Adrenal gland (tissue), 12 donors: ENCODE results near the gene SLC39A1. TPM values are rescaled to one million over a fixed set of nuclear protein-coding genes. Genes with fewer than 3 reads are reported as not detected.

Experiments used
- DNase-seq, 7 donors: peaks; one replicate each; pipeline ENCODE4 v3.0.0-alpha.2; 2019 to 2020
- H3K27ac ChIP-seq, 5 donors: fragments of 200-600 bp; sonication (generic) in 4 of 5; 1 replicate in 3 of 5; 2 replicates in 2 of 5; pipeline versions ENCODE4 v1.5.1 to v1.8.0; 2016 to 2020; ENCODE audit warnings: mild to moderate bottlenecking in 1 of 5
- H3K27me3 ChIP-seq: fragments of 200-600 bp; 2 replicates; pipeline ENCODE4 v1.8.0; 2021
- H3K36me3 ChIP-seq, 2 donors: fragments of 200-600 bp; replicated peaks in 1 of 2; 1 replicate in 1 of 2; 2 replicates in 1 of 2; pipeline versions ENCODE4 v1.5.1 to v1.8.0; 2018 to 2022
- H3K4me1 ChIP-seq, 2 donors: fragments of 200-600 bp; replicated peaks in 1 of 2; 1 replicate in 1 of 2; 2 replicates in 1 of 2; pipeline versions ENCODE4 v1.5.1 to v1.8.0; 2018 to 2021
- H3K4me3 ChIP-seq, 4 donors: fragments of 200-600 bp; sonication (generic) in 3 of 4; one replicate each; pipeline ENCODE4 v1.5.1; 2016 to 2018
- H3K9me3 ChIP-seq, 3 donors: fragments of 200-600 bp; sonication (generic) in 1 of 3; replicated peaks in 1 of 3; 1 replicate in 2 of 3; 2 replicates in 1 of 3; pipeline versions ENCODE4 v1.5.1 to v1.8.0; 2016 to 2021
- CTCF ChIP-seq, 6 experiments: fragments of 450-650 bp in 4 of 6; fragments of 200-600 bp in 2 of 6; sonication (generic) in 1 of 6; IDR thresholded peaks; 1 replicate in 5 of 6; 2 replicates in 1 of 6; pipeline versions ENCODE4 v1.5.1 to v1.8.0; 2016 to 2021; ENCODE audit warnings: antibody characterized with exemption in 6 of 6, mild to moderate bottlenecking in 2 of 6, moderate library complexity in 1 of 6
- POLR2A ChIP-seq, 2 donors: fragments of 450-650 bp; IDR thresholded peaks; one replicate each; pipeline ENCODE4 v1.6.1; 2017; ENCODE audit warnings: antibody characterized with exemption in 2 of 2, mild to moderate bottlenecking in 2 of 2, moderate library complexity in 1 of 2
- WGBS, 4 donors: extraction: QIAGEN DNeasy Blood & Tissue Kit in 2 of 4; methylation state at CpG; one replicate each; pipeline versions ENCODE4 v1.1.5 to v1.1.7; 2013 to 2017; 5-methylcytosine and 5-hydroxymethylcytosine counted together
- intact Hi-C, 2 donors: fragments of 100-400 bp; cut with DNase I; formaldehyde crosslinking; loops; one replicate each; pipeline versions ENCODE4 v1.14.1 to v1.15.0; 2022 to 2023
- polyA plus RNA-seq, 3 donors: library from polyadenylated mRNA; stranded (reverse); fragments of 200-250 nt in 2 of 3; fragments of 350-450 nt in 1 of 3; fragmentation: Illumina TruSeq in 1 of 3; extraction: RNeasy Lipid Tissue Mini Kit (QIAGEN cat#74804) in 1 of 3; gene quantifications; one replicate each; pipeline ENCODE4 v1.2.3, GENCODE V29; 2013 to 2014
- total RNA-seq, 9 donors: library from RNA; depleted of rRNA in 4 of 9; stranded (reverse); fragments of >200 nt in 4 of 9; fragments of 120-200 nt in 1 of 9; fragmentation: NEBNext Ultra II Directional in 1 of 9; extraction: Animal tissue kit (Norgen Biotek cat#: 25700) in 1 of 9; gene quantifications; one replicate each; pipeline versions ENCODE4 v1.1.0 to v1.2.4, GENCODE V29; 2013 to 2023
- donor health status: healthy with polysubstance abuse.
- donor health status: Bipolar disorder and iron deficiency.
- donor health status: DM: yes; HTN: yes; CAD: no.
- donor health status: DM: no; HTN: no; CAD: no.
- donor health status: DM: no; HTN: no; CAD: no.
- donor health status: DM: yes; HTN: yes; CAD: no.

Gene SLC39A1
- total and polyA plus RNA-seq, 12 donors: 29.1 to 173 (median 112) TPM

DNA sequence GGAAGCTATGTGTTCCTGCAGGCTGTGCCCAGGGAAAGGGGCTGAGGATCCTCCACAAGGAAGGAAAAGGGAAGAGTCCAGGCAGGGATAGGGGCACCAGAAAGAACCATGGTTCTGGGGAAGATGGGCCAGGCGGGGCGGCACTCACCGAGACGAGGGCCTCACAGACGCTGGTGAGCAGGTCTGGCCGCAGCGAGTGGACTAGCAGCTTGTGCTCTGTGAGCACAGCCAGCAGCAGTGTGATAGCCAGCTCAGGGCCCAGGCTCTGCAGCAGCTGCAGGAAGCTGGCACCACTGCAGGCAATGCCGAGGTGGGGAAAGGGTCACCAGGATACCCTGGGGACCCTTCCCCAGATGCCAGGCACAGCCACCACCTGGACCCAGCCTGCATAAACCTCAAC, 22.6 kb downstream of the SLC39A1 start:
- 88 to 100% (median 91%) methylated on average over 1 to 8 of the region's 8 CpGs for WGBS, 4 donors
- intact Hi-C loops: loop anchor here (10.0 kb wide), 1 partner anchor 146 kb away; no protein-coding TSS in a partner anchor
- Histone ChIP-seq H3K4me3 (no peak overlapping the region), H3K36me3 (peaks cover 0 to 57% of the 10 kb centered on the region in 2 donors), H3K9me3 (no peaks in the 10 kb centered on the region), H3K27ac (no peak overlapping the region), H3K4me1 (peaks cover 0 to 7% of the 10 kb centered on the region in 2 donors), H3K27me3 (no peaks in the 10 kb centered on the region)
- no peak for DNase-seq
- TF ChIP-seq POLR2A (IDR thresholded peaks at IDR 0.05) (no peak), CTCF (IDR thresholded peaks at IDR 0.05) (no peak)

GRCh38 chr1:153939476-153939875, 23.9 kb downstream of the SLC39A1 start:
- DNase-seq: no peak
- intact Hi-C loops: no loop called here

DNA sequence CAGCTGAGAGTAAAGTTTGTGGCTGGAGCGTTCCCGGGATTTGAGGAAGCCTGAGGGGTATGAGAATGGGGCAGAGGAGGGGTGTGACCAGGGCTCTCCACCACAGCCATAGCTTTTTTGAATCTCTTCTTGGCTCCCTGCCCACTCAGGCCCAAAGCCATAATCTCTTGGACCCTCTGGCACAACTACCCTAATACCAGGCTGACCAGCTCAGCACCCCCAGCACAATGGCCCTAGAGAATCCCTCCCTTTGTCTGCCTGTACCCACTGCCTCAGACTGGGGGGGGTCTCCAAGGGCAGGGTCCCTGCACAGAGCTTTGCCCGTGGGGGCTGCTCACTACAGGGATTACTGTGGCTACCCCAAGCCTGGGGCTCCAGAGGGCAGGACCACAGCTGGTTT, 24.3 kb downstream of the SLC39A1 start:
- peaks cover 0 to 75% of the 10 kb centered on the region in 2 donors for H3K36me3 ChIP-seq
- no peak overlapping the region for H3K27ac ChIP-seq
- no peak overlapping the region for H3K4me3 ChIP-seq
- no peak for DNase-seq
- no peaks in the 10 kb centered on the region for H3K9me3 ChIP-seq
- intact Hi-C loops: no loop called here
- no peaks in the 10 kb centered on the region for H3K4me1 ChIP-seq
- no peaks in the 10 kb centered on the region for H3K27me3 ChIP-seq
- WGBS, 4 donors: 70 to 94% (median 90%) methylated on average over 2 to 3 of the region's 3 CpGs
- TF ChIP-seq POLR2A (IDR thresholded peaks at IDR 0.05) (no peak), CTCF (IDR thresholded peaks at IDR 0.05) (no peak)

More at GRCh38 chr1:153939476-153939875, 23.9 kb downstream of the SLC39A1 start:
- Histone ChIP-seq H3K4me1 (no peaks in the 10 kb centered on the region), H3K9me3 (no peaks in the 10 kb centered on the region), H3K36me3 (peaks cover 0 to 70% of the 10 kb centered on the region in 2 donors), H3K27me3 (no peaks in the 10 kb centered on the region), H3K27ac (no peak overlapping the region), H3K4me3 (no peak overlapping the region)
- TF ChIP-seq POLR2A (IDR thresholded peaks at IDR 0.05) (no peak), CTCF (IDR thresholded peaks at IDR 0.05) (no peak)
- 89 to 94% (median 94%) methylated on average over 6 to 12 of the region's 12 CpGs for WGBS, 4 donors

- H3K27ac ChIP-seq: no peak overlapping the region
- peaks cover 0 to 82% of the 10 kb centered on the region in 2 donors for H3K36me3 ChIP-seq
- no peaks in the 10 kb centered on the region for H3K27me3 ChIP-seq
- intact Hi-C loops: no loop called here
- TF ChIP-seq POLR2A (IDR thresholded peaks at IDR 0.05): no peak
- no peak for TF ChIP-seq CTCF (IDR thresholded peaks at IDR 0.05)
- no peaks in the 10 kb centered on the region for H3K4me1 ChIP-seq
- H3K4me3 ChIP-seq: no peak overlapping the region
- H3K9me3 ChIP-seq: no peaks in the 10 kb centered on the region
- WGBS, 4 donors: 93 to 96% (median 96%) methylated on average over 3 to 10 of the region's 10 CpGs
- DNase-seq: no peak
These were observed 26.0 kb downstream of the SLC39A1 start for GRCh38 chr1:153937331-153937730.
